Fibroblast of gingiva (primary cell): ENCODE data around the gene BCKDHB.
A peak's percentile ranks its signal among the peaks of the same experiment; 100 is the strongest.
"Not testable (repeated sequence)": the region's sequence is repeated elsewhere in the genome, so short reads cannot be mapped to it uniquely, and the experiment has no call there.

Experiments used
- DNase-seq: peaks from one replicate; pipeline ENCODE4 v3.0.0-alpha.2; 2011; ENCODE audit warnings: low read depth

The BCKDHB gene

GRCh38 chr6:80106418-80107235 lies at the start of gene BCKDHB:
BCKDHB (plus strand) TSS chr6:80106671; CDS start chr6:80106694, 23 bp downstream.
- peak; percentile 98 for DNase-seq

- DNase-seq, result no peak
These were observed 45.7 kb upstream of the BCKDHB start for GRCh38 chr6:80060774-80061173.

GRCh38 chr6:80068146-80068545 lies 38.3 kb upstream of the BCKDHB start:
- not testable (repeated sequence) for DNase-seq

GRCh38 chr6:80070431-80070830 lies 36.0 kb upstream of the BCKDHB start:
- not testable (repeated sequence) for DNase-seq

GRCh38 chr6:80077067-80077466 lies 29.4 kb upstream of the BCKDHB start:
- no peak for DNase-seq

- DNase-seq, result no peak
These were observed 17.8 kb upstream of the BCKDHB start for GRCh38 chr6:80088637-80089036.

GRCh38 chr6:80091506-80091905 lies 15.0 kb upstream of the BCKDHB start:
- no peak for DNase-seq

GRCh38 chr6:80094017-80094416 lies 12.5 kb upstream of the BCKDHB start:
- DNase-seq, result peak; percentile 4

- DNase-seq, result no peak
These were observed 10.9 kb upstream of the BCKDHB start for GRCh38 chr6:80095600-80095999.

- DNase-seq, result no peak
These were observed 8.1 kb upstream of the BCKDHB start for GRCh38 chr6:80098392-80098791.

GRCh38 chr6:80104520-80104919 lies 2.0 kb upstream of the BCKDHB start:
- no peak for DNase-seq

GRCh38 chr6:80105972-80106417 lies 476 bp upstream of the BCKDHB start:
- no peak for DNase-seq

GRCh38 chr6:80122576-80122975 lies 16.1 kb downstream of the BCKDHB start:
- DNase-seq, result not testable (repeated sequence)

GRCh38 chr6:80126657-80127345 lies 20.3 kb downstream of the BCKDHB start:
- DNase-seq, result no peak

- no peak for DNase-seq
These were observed 23.0 kb downstream of the BCKDHB start for GRCh38 chr6:80129485-80129884.

GRCh38 chr6:80133020-80133419 lies 26.5 kb downstream of the BCKDHB start:
- peak; percentile 59 for DNase-seq

- DNase-seq, result no peak
These were observed 27.6 kb downstream of the BCKDHB start for GRCh38 chr6:80134065-80134464.

- DNase-seq, result peak; percentile 51
These were observed 36.1 kb downstream of the BCKDHB start for GRCh38 chr6:80142586-80142985.

- peak; percentile 93 for DNase-seq
These were observed 37.0 kb downstream of the BCKDHB start for GRCh38 chr6:80143419-80143937.

- DNase-seq, result no peak
These were observed 38.4 kb downstream of the BCKDHB start for GRCh38 chr6:80144753-80145315.

- no peak for DNase-seq
These were observed 39.0 kb downstream of the BCKDHB start for GRCh38 chr6:80145509-80145908.

GRCh38 chr6:80145921-80146320 lies 39.5 kb downstream of the BCKDHB start:
- no peak for DNase-seq

- no peak for DNase-seq
These were observed 41.7 kb downstream of the BCKDHB start for GRCh38 chr6:80148220-80148619.
